Fibroblast of lung (primary cell): Measurements from ENCODE around the gene NUDCD3. TPM values are rescaled to one million over a fixed set of nuclear protein-coding genes. Genes with fewer than 3 reads are reported as not detected.

Source experiments
- DNase-seq, 2 donors: peaks; one replicate each; pipeline versions ENCODE4 v3.0.0 to v3.0.0-alpha.2; 2010; ENCODE audit warnings: low read depth in 2 of 2
- H2AFZ ChIP-seq: 2 replicates; pipeline ENCODE4 v1.5.1; 2012; ENCODE audit warnings: low read length, control low read depth, inconsistent platforms
- H3K27ac ChIP-seq: 2 replicates; pipeline ENCODE4 v1.5.1; 2011; ENCODE audit warnings: low read length, control low read depth; ENCODE audit not compliant: insufficient read depth
- H3K27me3 ChIP-seq: 2 replicates; pipeline ENCODE4 v1.5.1; 2011; ENCODE audit warnings: mild to moderate bottlenecking, low read length; ENCODE audit not compliant: control insufficient read depth, insufficient read depth
- H3K36me3 ChIP-seq: 2 replicates; pipeline ENCODE4 v1.5.1; 2011; ENCODE audit warnings: low read length; ENCODE audit not compliant: control insufficient read depth, insufficient read depth
- H3K4me1 ChIP-seq: 2 replicates; pipeline ENCODE4 v1.5.1; 2011; ENCODE audit warnings: low read length; ENCODE audit not compliant: control insufficient read depth, insufficient read depth; ENCODE audit errors: extremely low read depth
- H3K4me2 ChIP-seq: 2 replicates; pipeline ENCODE4 v1.5.1; 2011; ENCODE audit warnings: low read length, control low read depth; ENCODE audit not compliant: insufficient read depth; ENCODE audit errors: extremely low read depth
- H3K4me3 ChIP-seq, 4 experiments: fragments of 200-600 bp in 1 of 4; sonication (generic) in 1 of 4; replicated peaks in 1 of 4; 2 replicates each; pipeline ENCODE4 v1.5.1; 2011 to 2016; ENCODE audit warnings: low read length in 4 of 4, low read depth in 3 of 4, mild to moderate bottlenecking in 3 of 4, control low read depth in 2 of 4, inconsistent platforms in 1 of 4, mixed read lengths in 1 of 4; ENCODE audit not compliant: insufficient read depth in 1 of 4; ENCODE audit errors: control extremely low read depth in 1 of 4
- H3K79me2 ChIP-seq: 2 replicates; pipeline ENCODE4 v1.5.1; 2012; ENCODE audit warnings: mild to moderate bottlenecking, low read length, inconsistent platforms; ENCODE audit not compliant: control insufficient read depth, insufficient read depth
- H3K9ac ChIP-seq: 2 replicates; pipeline ENCODE4 v1.5.1; 2011; ENCODE audit warnings: mild to moderate bottlenecking, low read length, control low read depth; ENCODE audit not compliant: insufficient read depth
- H3K9me3 ChIP-seq: 2 replicates; pipeline ENCODE4 v1.5.1; 2012; ENCODE audit warnings: low read depth, low read length; ENCODE audit not compliant: control insufficient read depth, insufficient read depth
- H4K20me1 ChIP-seq: 2 replicates; pipeline ENCODE4 v1.5.1; 2011; ENCODE audit warnings: low read length; ENCODE audit not compliant: control insufficient read depth, insufficient read depth; ENCODE audit errors: extremely low read depth
- CTCF ChIP-seq, 2 donors: IDR thresholded peaks in 1 of 2; conservative IDR thresholded peaks in 1 of 2; 1 replicate in 1 of 2; 2 replicates in 1 of 2; pipeline ENCODE4 v1.5.1; 2011 to 2012; ENCODE audit warnings: low read length in 2 of 2, control low read depth in 1 of 2, inconsistent platforms in 1 of 2, low read depth in 1 of 2, mild to moderate bottlenecking in 1 of 2
- EZH2 ChIP-seq: IDR thresholded peaks from 2 replicates; pipeline ENCODE4 v1.5.1; 2012; ENCODE audit warnings: low read length, control low read depth, mild to moderate bottlenecking; ENCODE audit errors: missing control alignments
- polyA plus RNA-seq, 2 donors: library from polyadenylated mRNA; depleted of rRNA in 1 of 2; stranded (reverse) in 1 of 2; unstranded in 1 of 2; fragments of >200 nt; gene quantifications; 2 replicates each; pipeline ENCODE4 v1.2.1, GENCODE V29; 2011 to 2012; ENCODE audit warnings: missing spikeins in 1 of 2
- total RNA-seq: library from RNA; depleted of rRNA; stranded (reverse); fragments of >200 nt; gene quantifications from 2 replicates; pipeline ENCODE4 v1.2.1, GENCODE V29; 2014

The NUDCD3 gene
- total and polyA plus RNA-seq, 2 donors (not counting 1 experiment from before 2014, with no cell fraction given) = 51.9 to 68.7 TPM

GRCh38 chr7:44455155-44455554 lies 35.3 kb downstream of the NUDCD3 start:
- H3K36me3 ChIP-seq = peaks cover 3% of the 10 kb centered on the region
- no peak overlapping the region for H3K4me3 ChIP-seq
- no peaks in the 10 kb centered on the region for H3K4me1 ChIP-seq
- H3K4me2 ChIP-seq = no peak overlapping the region
- H3K27me3 ChIP-seq = no peaks in the 10 kb centered on the region
- DNase-seq = no peak
- no peak overlapping the region for H3K9ac ChIP-seq
- no peaks in the 10 kb centered on the region for H4K20me1 ChIP-seq
- no peak overlapping the region for H2AFZ ChIP-seq
- H3K79me2 ChIP-seq = peaks cover 19% of the 10 kb centered on the region
- TF ChIP-seq EZH2 (no peak), CTCF (conservative IDR thresholded peaks at IDR 0.05 in 1 of 2, IDR thresholded peaks at IDR 0.05 in 1 of 2; ENCODE audit: low read depth in 1 of 2, low read length in 2 of 2) (no peak)
- no peaks in the 10 kb centered on the region for H3K9me3 ChIP-seq
- no peak overlapping the region for H3K27ac ChIP-seq

DNA sequence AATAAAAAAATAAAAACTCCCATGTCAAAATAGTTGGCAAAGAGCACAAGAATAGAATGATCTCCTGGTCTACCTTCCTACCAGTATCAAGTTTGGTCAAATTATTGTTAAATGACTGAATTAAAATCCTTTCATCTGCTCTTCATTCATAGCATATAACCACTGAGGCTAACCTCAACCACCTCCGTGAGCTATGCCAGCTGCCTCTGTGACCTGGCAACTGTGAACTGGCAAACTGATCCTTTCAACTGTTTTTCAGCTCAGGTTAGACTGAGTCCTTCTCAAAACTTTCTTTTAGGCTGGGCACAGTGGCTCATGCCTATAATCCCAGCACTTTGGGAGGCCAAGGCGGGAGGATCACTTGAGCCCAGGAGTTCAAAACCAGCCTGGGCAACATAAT lies 36.1 kb downstream of the NUDCD3 start:
- peaks cover 19% of the 10 kb centered on the region for H3K79me2 ChIP-seq
- TF ChIP-seq EZH2 = no peak
- no peak for TF ChIP-seq CTCF (conservative IDR thresholded peaks at IDR 0.05 in 1 of 2, IDR thresholded peaks at IDR 0.05 in 1 of 2; ENCODE audit: low read depth in 1 of 2, low read length in 2 of 2)
- H4K20me1 ChIP-seq = no peaks in the 10 kb centered on the region

DNA sequence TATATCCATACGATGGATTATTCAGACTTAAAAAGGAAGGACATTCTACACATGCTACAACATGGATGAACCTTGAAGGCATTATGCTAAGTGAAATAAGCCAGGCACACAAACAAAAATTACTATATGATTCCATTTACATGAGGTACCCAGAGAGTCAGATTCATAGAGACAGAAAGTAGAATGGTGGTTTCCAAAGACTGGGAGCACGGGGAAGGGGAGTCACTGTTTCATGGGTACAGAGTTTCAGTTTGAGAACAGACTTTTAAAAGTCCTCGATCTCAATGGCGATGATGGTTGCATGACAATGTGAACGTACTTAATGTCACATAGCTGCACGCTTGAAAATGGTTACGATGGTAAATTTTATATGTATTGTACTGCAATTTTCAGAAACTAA lies 39.3 kb downstream of the NUDCD3 start:
- Histone ChIP-seq H3K9ac (no peak overlapping the region), H4K20me1 (no peaks in the 10 kb centered on the region), H3K79me2 (peaks cover 19% of the 10 kb centered on the region), H3K36me3 (peaks cover 3% of the 10 kb centered on the region), H3K4me2 (no peak overlapping the region), H3K4me3 (no peak overlapping the region), H3K9me3 (no peaks in the 10 kb centered on the region), H2AFZ (no peak overlapping the region), H3K4me1 (peaks cover 7% of the 10 kb centered on the region), H3K27me3 (no peaks in the 10 kb centered on the region), H3K27ac (no peak overlapping the region)
- TF ChIP-seq CTCF (conservative IDR thresholded peaks at IDR 0.05 in 1 of 2, IDR thresholded peaks at IDR 0.05 in 1 of 2; ENCODE audit: low read depth in 1 of 2, low read length in 2 of 2) (no peak), EZH2 (no peak)
- no peak for DNase-seq

More for the DNA sequence above, 36.1 kb downstream of the NUDCD3 start:
- Histone ChIP-seq H3K4me2 (no peak overlapping the region), H2AFZ (no peak overlapping the region), H3K9ac (no peak overlapping the region), H3K27ac (no peak overlapping the region), H3K27me3 (no peaks in the 10 kb centered on the region), H3K9me3 (no peaks in the 10 kb centered on the region), H3K36me3 (peaks cover 3% of the 10 kb centered on the region), H3K4me3 (no peak overlapping the region), H3K4me1 (peaks cover under 1% of the 10 kb centered on the region)
- no peak for DNase-seq
